Suprapubic skin (tissue), 3 donors: ENCODE data around the gene ZNF146.

Source experiments
- POLR2AphosphoS5 ChIP-seq, 3 donors: sonication (generic); formaldehyde crosslinking; IDR thresholded peaks; one replicate each; pipeline ENCODE4 v1.6.1; 2017; ENCODE audit warnings: antibody characterized with exemption in 3 of 3
- TF ChIP-seq, protein P1 (sequence below), 2 donors: fragments of 200-600 bp in 1 of 2; fragments of 450-650 bp in 1 of 2; sonication (generic) in 1 of 2; IDR thresholded peaks; one replicate each; pipeline ENCODE4 v1.5.1; 2016 to 2019; ENCODE audit warnings: antibody characterized with exemption in 2 of 2, mild to moderate bottlenecking in 1 of 2, moderate library complexity in 1 of 2

DNA sequence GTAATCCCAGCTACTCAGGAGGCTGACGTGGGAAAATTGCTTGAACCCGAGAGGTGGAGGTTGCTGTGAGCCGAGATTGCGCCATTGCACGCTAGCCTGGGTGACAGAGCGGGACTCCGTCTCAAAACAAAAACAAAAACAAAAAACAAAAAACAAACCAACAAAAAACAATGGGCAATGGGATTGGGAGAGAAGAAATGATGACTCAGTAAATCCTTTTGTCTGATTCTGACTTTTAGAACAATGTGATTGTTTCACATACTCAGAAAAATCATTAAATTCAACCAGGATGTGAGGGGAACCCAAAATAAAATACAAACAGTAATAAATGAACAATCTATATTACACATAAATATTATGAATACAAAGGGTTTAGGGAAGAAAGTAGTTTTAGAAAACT lies 5.5 kb upstream of the ZNF146 start:
- TF ChIP-seq, protein P1, sequence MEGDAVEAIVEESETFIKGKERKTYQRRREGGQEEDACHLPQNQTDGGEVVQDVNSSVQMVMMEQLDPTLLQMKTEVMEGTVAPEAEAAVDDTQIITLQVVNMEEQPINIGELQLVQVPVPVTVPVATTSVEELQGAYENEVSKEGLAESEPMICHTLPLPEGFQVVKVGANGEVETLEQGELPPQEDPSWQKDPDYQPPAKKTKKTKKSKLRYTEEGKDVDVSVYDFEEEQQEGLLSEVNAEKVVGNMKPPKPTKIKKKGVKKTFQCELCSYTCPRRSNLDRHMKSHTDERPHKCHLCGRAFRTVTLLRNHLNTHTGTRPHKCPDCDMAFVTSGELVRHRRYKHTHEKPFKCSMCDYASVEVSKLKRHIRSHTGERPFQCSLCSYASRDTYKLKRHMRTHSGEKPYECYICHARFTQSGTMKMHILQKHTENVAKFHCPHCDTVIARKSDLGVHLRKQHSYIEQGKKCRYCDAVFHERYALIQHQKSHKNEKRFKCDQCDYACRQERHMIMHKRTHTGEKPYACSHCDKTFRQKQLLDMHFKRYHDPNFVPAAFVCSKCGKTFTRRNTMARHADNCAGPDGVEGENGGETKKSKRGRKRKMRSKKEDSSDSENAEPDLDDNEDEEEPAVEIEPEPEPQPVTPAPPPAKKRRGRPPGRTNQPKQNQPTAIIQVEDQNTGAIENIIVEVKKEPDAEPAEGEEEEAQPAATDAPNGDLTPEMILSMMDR (IDR thresholded peaks at IDR 0.05) = no peak
- TF ChIP-seq POLR2AphosphoS5 (IDR thresholded peaks at IDR 0.05) = no peak
